CD14-positive monocyte (primary cell): Measurements from ENCODE around the gene ST6GALNAC3. TPM values are rescaled to one million over a fixed set of nuclear protein-coding genes. Genes with fewer than 3 reads are reported as not detected.
A peak's percentile ranks its signal among the peaks of the same experiment; 100 is the strongest.

ENCODE experiments used
- DNase-seq, 3 donors: peaks; one replicate each; pipeline ENCODE4 v3.0.0-alpha.2; 2011 to 2022
- H2AFZ ChIP-seq: 2 replicates; pipeline ENCODE4 v1.6.0; 2012; ENCODE audit warnings: mild to moderate bottlenecking, low read depth, low read length, inconsistent platforms; ENCODE audit not compliant: insufficient read depth, poor library complexity, severe bottlenecking
- H3K27ac ChIP-seq, 2 donors: 1 replicate in 1 of 2; 2 replicates in 1 of 2; pipeline ENCODE4 v1.5.1; 2012 to 2013; ENCODE audit warnings: low read length in 2 of 2, control low read depth in 1 of 2, inconsistent platforms in 1 of 2, low read depth in 1 of 2, mild to moderate bottlenecking in 1 of 2
- H3K27me3 ChIP-seq, 2 donors: one replicate each; pipeline versions ENCODE4 v1.6.0 to v1.6.1; 2011 to 2013; ENCODE audit warnings: low read length in 2 of 2; ENCODE audit not compliant: control insufficient read depth in 2 of 2, insufficient read depth in 2 of 2
- H3K36me3 ChIP-seq, 2 donors: replicated peaks in 1 of 2; 1 replicate in 1 of 2; 2 replicates in 1 of 2; pipeline versions ENCODE4 v1.5.1 to v1.6.1; 2012 to 2013; ENCODE audit warnings: low read length in 2 of 2, control low read depth in 1 of 2, inconsistent platforms in 1 of 2, mild to moderate bottlenecking in 1 of 2; ENCODE audit not compliant: insufficient read depth in 2 of 2, control insufficient read depth in 1 of 2
- H3K4me1 ChIP-seq, 2 donors: 1 replicate in 1 of 2; 2 replicates in 1 of 2; pipeline versions ENCODE4 v1.5.1 to v1.6.1; 2012 to 2013; ENCODE audit warnings: low read length in 2 of 2, control low read depth in 1 of 2, inconsistent platforms in 1 of 2, mild to moderate bottlenecking in 1 of 2, moderate library complexity in 1 of 2; ENCODE audit not compliant: insufficient read depth in 2 of 2, control insufficient read depth in 1 of 2
- H3K4me2 ChIP-seq: replicated peaks from 2 replicates; pipeline ENCODE3; 2012; ENCODE audit warnings: low read length, moderate library complexity, mild to moderate bottlenecking; ENCODE audit not compliant: poor library complexity, severe bottlenecking; ENCODE audit errors: extremely low read depth
- H3K4me3 ChIP-seq, 3 experiments: fragments of 200-600 bp in 1 of 3; sonication (generic) in 1 of 3; replicated peaks in 1 of 3; 1 replicate in 2 of 3; 2 replicates in 1 of 3; pipeline ENCODE4 v1.5.1; 2011 to 2013; ENCODE audit warnings: low read length in 3 of 3, mild to moderate bottlenecking in 3 of 3, control low read depth in 2 of 3, low read depth in 2 of 3, inconsistent platforms in 1 of 3, moderate library complexity in 1 of 3
- H3K79me2 ChIP-seq: 2 replicates; pipeline ENCODE4 v1.6.0; 2012; ENCODE audit warnings: mild to moderate bottlenecking, control low read depth, inconsistent platforms, low read length, moderate library complexity; ENCODE audit not compliant: insufficient read depth
- H3K9ac ChIP-seq: 2 replicates; pipeline ENCODE4 v1.6.0; 2017; ENCODE audit warnings: low read length, mild to moderate bottlenecking; ENCODE audit not compliant: insufficient read depth, poor library complexity, severe bottlenecking
- H3K9me3 ChIP-seq, 2 donors: replicated peaks in 1 of 2; 1 replicate in 1 of 2; 2 replicates in 1 of 2; pipeline versions ENCODE4 v1.5.1 to v1.6.1; 2012 to 2013; ENCODE audit warnings: low read length in 2 of 2, control low read depth in 1 of 2; ENCODE audit not compliant: control insufficient read depth in 1 of 2, insufficient read depth in 1 of 2
- H4K20me1 ChIP-seq: 2 replicates; pipeline ENCODE4 v1.6.0; 2012; ENCODE audit warnings: mild to moderate bottlenecking, low read length, control low read depth, moderate library complexity; ENCODE audit not compliant: insufficient read depth
- H3K27ac Mint-ChIP-seq, 7 donors: one replicate each; pipeline ENCODE4 v1.8.0; 2020; ENCODE audit warnings: mild to moderate bottlenecking in 7 of 7, mixed read lengths in 7 of 7, moderate library complexity in 6 of 7, inconsistent platforms in 2 of 7
- H3K27me3 Mint-ChIP-seq, 3 donors: one replicate each; pipeline ENCODE4 v1.8.0; 2021 to 2022; ENCODE audit warnings: low read depth in 3 of 3, mild to moderate bottlenecking in 3 of 3, mixed read lengths in 3 of 3, moderate library complexity in 3 of 3, inconsistent platforms in 1 of 3
- H3K36me3 Mint-ChIP-seq, 2 donors: one replicate each; pipeline ENCODE4 v1.8.0; 2020; ENCODE audit warnings: mixed read lengths in 2 of 2, inconsistent platforms in 1 of 2, mild to moderate bottlenecking in 1 of 2
- H3K4me1 Mint-ChIP-seq: one replicate; pipeline ENCODE4 v1.8.0; 2020; ENCODE audit warnings: mild to moderate bottlenecking, mixed read lengths
- H3K4me3 Mint-ChIP-seq, 2 donors: one replicate each; pipeline ENCODE4 v1.8.0; 2020; ENCODE audit warnings: mild to moderate bottlenecking in 2 of 2, mixed read lengths in 2 of 2, moderate library complexity in 1 of 2
- H3K9me3 Mint-ChIP-seq, 7 donors: one replicate each; pipeline ENCODE4 v1.8.0; 2020 to 2022; ENCODE audit warnings: mixed read lengths in 7 of 7, mild to moderate bottlenecking in 6 of 7, moderate library complexity in 6 of 7, inconsistent platforms in 2 of 7
- CTCF ChIP-seq: fragments of 200-600 bp; IDR thresholded peaks from one replicate; pipeline ENCODE4 v1.8.0; 2022; ENCODE audit warnings: antibody characterized with exemption, mild to moderate bottlenecking
- WGBS: methylation state at CpG from one replicate; pipeline ENCODE4 v1.1.5; 2013; ENCODE audit warnings: missing lambda C conversion rate; ENCODE audit not compliant: insufficient coverage; 5-methylcytosine and 5-hydroxymethylcytosine counted together
- intact Hi-C, 2 donors: fragments of 100-400 bp; cut with micrococcal nuclease; formaldehyde crosslinking; loops; one replicate each; pipeline versions ENCODE4 v1.15.0 to v1.15.1; 2023
- polyA plus RNA-seq, 3 donors: library from polyadenylated mRNA; depleted of rRNA in 1 of 3; unstranded in 2 of 3; stranded (reverse) in 1 of 3; fragments of 300-500 nt in 2 of 3; fragments of >200 nt in 1 of 3; fragmentation: Illumina TruSeq in 2 of 3; gene quantifications; 1 replicate in 2 of 3; 2 replicates in 1 of 3; pipeline ENCODE4 v1.2.3, GENCODE V29; 2012 to 2021

ST6GALNAC3 gene
- polyA plus RNA-seq, 3 donors = 6.5 to 9.2 (median 7.6) TPM

GRCh38 chr1:76501136-76501535, 426.6 kb downstream of the ST6GALNAC3 start:
- Histone ChIP-seq H3K27me3 (no peaks in the 10 kb centered on the region), H4K20me1 (no peaks in the 10 kb centered on the region), H3K36me3 (no peaks in the 10 kb centered on the region), H3K9me3 (no peaks in the 10 kb centered on the region), H2AFZ (no peak overlapping the region), H3K9ac (no peak overlapping the region), H3K4me2 (no peak overlapping the region), H3K79me2 (no peaks in the 10 kb centered on the region), H3K27ac (no peak overlapping the region), H3K4me3 (no peak overlapping the region), H3K4me1 (no peaks in the 10 kb centered on the region)
- no peak for TF ChIP-seq CTCF
- no peak for DNase-seq
- Mint-ChIP-seq H3K9me3 (peaks cover 0 to 2% (median 0%) of the 10 kb centered on the region in 7 donors), H3K4me3 (peak overlapping the region in 1 of 2 donors; percentile 22), H3K27me3 (peaks cover 0 to 2% (median 0%) of the 10 kb centered on the region in 3 donors), H3K4me1 (peaks cover 4% of the 10 kb centered on the region), H3K36me3 (no peaks in the 10 kb centered on the region), H3K27ac (no peak overlapping the region)
- whole genome bisulfite sequencing = no CpG with 5 or more reads among the region's 2 CpGs
- intact Hi-C loops = no loop called here

DNA sequence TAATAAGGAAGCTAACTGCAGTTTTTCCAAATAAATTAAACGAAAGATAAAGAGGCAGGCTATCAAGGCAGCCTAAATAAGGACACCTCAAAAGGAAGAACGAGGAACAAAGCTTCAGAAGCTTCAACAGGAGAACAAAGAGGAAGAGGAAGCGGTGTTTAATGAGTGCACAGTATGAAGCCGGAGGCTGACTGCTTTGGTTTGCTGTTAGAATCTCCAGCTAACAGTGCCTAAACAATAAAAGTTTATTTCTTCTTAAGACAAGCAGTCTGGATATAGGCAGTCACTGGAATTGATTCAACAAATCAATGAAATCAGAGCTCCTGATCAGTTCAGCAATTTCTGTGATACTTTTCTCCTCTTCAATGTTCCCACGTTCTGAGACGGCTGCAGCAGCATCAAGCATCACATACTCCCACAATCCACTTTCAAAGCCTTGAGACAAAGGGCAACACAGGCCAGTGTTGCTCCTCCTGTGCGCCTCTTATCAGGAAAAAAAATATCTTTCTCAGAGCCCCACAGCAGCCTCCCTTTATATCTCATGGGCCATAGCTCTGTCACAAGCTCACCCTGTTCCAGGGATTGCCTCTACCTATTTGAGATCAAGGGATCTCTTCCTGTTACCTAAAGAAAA, 427.2 kb downstream of the ST6GALNAC3 start:
- no peaks in the 10 kb centered on the region for H3K4me1 ChIP-seq
- 93% methylated on average over 3 of the region's 7 CpGs for WGBS
- DNase-seq = no peak
- no peak overlapping the region for H3K4me2 ChIP-seq
- intact Hi-C loops = no loop called here
- no peaks in the 10 kb centered on the region for H4K20me1 ChIP-seq
- no peak overlapping the region for H3K27ac Mint-ChIP-seq
- no peak overlapping the region for H3K27ac ChIP-seq
- peaks cover 0 to 2% (median 0%) of the 10 kb centered on the region in 7 donors for H3K9me3 Mint-ChIP-seq
- H3K27me3 Mint-ChIP-seq = peaks cover 0 to 2% (median 0%) of the 10 kb centered on the region in 3 donors
- H3K36me3 ChIP-seq = no peaks in the 10 kb centered on the region
- no peak for TF ChIP-seq CTCF
- peaks cover 4% of the 10 kb centered on the region for H3K4me1 Mint-ChIP-seq
- H3K4me3 Mint-ChIP-seq = peak overlapping the region in 1 of 2 donors; percentile 22
- no peaks in the 10 kb centered on the region for H3K36me3 Mint-ChIP-seq
- no peaks in the 10 kb centered on the region for H3K27me3 ChIP-seq
- no peaks in the 10 kb centered on the region for H3K9me3 ChIP-seq
- no peak overlapping the region for H3K4me3 ChIP-seq
- H2AFZ ChIP-seq = no peak overlapping the region
- no peaks in the 10 kb centered on the region for H3K79me2 ChIP-seq
- no peak overlapping the region for H3K9ac ChIP-seq
